Smooth muscle cell (in vitro differentiated cells): ENCODE measurements around the gene RIT2. TPM values are rescaled to one million over a fixed set of nuclear protein-coding genes. Genes with fewer than 3 reads are reported as not detected.

ENCODE experiments used
- DNase-seq: peaks from one replicate; lab custom pipeline; 2025; ENCODE audit not compliant: unreplicated experiment; lab: John Stamatoyannopoulos, UW
- H2AFZ ChIP-seq: fragments of 200-600 bp; sonication (generic); 2 replicates; pipeline ENCODE4 v1.6.0; 2016; ENCODE audit warnings: antibody characterized with exemption, low read depth, mild to moderate bottlenecking
- H3F3A ChIP-seq: fragments of 200-600 bp; sonication (generic); 2 replicates; pipeline ENCODE4 v1.6.0; 2017; ENCODE audit warnings: antibody characterized with exemption, low read depth
- H3K27ac ChIP-seq: fragments of 200-600 bp; sonication (generic); 2 replicates; pipeline ENCODE4 v1.5.1; 2016; ENCODE audit warnings: low read depth, mild to moderate bottlenecking
- H3K27me3 ChIP-seq: fragments of 200-600 bp; sonication (generic); 2 replicates; pipeline ENCODE4 v1.6.1; 2016; ENCODE audit warnings: low read depth, mild to moderate bottlenecking
- H3K36me3 ChIP-seq: fragments of 200-600 bp; sonication (generic); 2 replicates; pipeline ENCODE4 v1.5.1; 2016; ENCODE audit warnings: low read depth
- H3K4me1 ChIP-seq: fragments of 200-600 bp; sonication (generic); 2 replicates; pipeline ENCODE4 v1.5.1; 2016; ENCODE audit warnings: low read depth
- H3K4me2 ChIP-seq: fragments of 200-600 bp; sonication (generic); 2 replicates; pipeline ENCODE4 v1.6.0; 2016; ENCODE audit warnings: mild to moderate bottlenecking
- H3K4me3 ChIP-seq: fragments of 200-600 bp; sonication (generic); 2 replicates; pipeline ENCODE4 v1.5.1; 2016; ENCODE audit warnings: mild to moderate bottlenecking
- H3K79me2 ChIP-seq: fragments of 200-600 bp; sonication (generic); 2 replicates; pipeline ENCODE4 v1.6.0; 2016; ENCODE audit warnings: low read depth, mild to moderate bottlenecking
- H3K9ac ChIP-seq: fragments of 200-600 bp; sonication (generic); 2 replicates; pipeline ENCODE4 v1.6.0; 2016; ENCODE audit warnings: low read depth
- H3K9me3 ChIP-seq: fragments of 200-600 bp; sonication (generic); replicated peaks from 2 replicates; pipeline ENCODE4 v1.5.1; 2016; ENCODE audit warnings: low read depth
- H4K20me1 ChIP-seq: fragments of 200-600 bp; sonication (generic); 2 replicates; pipeline ENCODE4 v1.6.0; 2016; ENCODE audit warnings: low read depth
- WGBS: methylation state at CpG from one replicate; pipeline ENCODE4 v1.1.7; 2016; ENCODE audit warnings: low lambda C conversion rate; 5-methylcytosine and 5-hydroxymethylcytosine counted together
- polyA plus RNA-seq: library from polyadenylated mRNA; unstranded; fragments of >200 nt; fragmentation: Nextera tagmentation; extraction: Ambion mirVana; gene quantifications from 2 replicates; pipeline ENCODE4 v1.2.1, GENCODE V29; 2016
- total RNA-seq: library from RNA; depleted of rRNA; stranded (reverse); fragments of >200 nt; gene quantifications from 2 replicates; pipeline ENCODE4 v1.2.3, GENCODE V29; 2014
- TF ChIP-seq, protein P1 (sequence below): fragments of 200-600 bp; sonication (generic); IDR thresholded peaks from 2 replicates; pipeline ENCODE4 v1.5.1; 2017; ENCODE audit warnings: borderline replicate concordance, mild to moderate bottlenecking, antibody characterized with exemption; ENCODE audit not compliant: insufficient read depth, poor library complexity, severe bottlenecking

RIT2 gene
- total and polyA plus RNA-seq, 2 experiments from 2014 or later: not detected

DNA sequence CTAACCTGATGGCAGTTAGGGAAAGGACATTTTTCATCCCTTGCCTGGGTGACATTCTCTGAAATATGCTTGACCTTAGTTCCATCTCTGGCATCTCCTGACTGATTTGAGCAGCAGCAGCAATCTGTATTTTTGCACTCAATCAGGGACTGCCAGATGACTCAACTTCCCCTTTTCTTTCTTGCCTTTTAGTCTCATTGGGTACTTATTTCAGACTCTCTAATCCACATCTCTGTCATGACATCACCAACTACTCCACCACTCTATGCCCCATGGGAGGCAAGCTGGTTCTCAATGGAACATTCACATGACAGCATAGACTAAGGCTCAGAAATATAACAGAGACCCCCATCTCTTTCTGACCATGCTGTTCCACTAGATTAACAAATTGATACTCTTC lies 254.2 kb downstream of the RIT2 start:
- H3K4me2 ChIP-seq: no peak overlapping the region
- H3K27ac ChIP-seq: no peak overlapping the region
- no peak overlapping the region for H3K4me3 ChIP-seq
- no peak overlapping the region for H2AFZ ChIP-seq
- H3K9ac ChIP-seq: no peak overlapping the region
- no peak for DNase-seq
- H3K4me1 ChIP-seq: no peaks in the 10 kb centered on the region
- H3K27me3 ChIP-seq: no peaks in the 10 kb centered on the region
- TF ChIP-seq, protein P1, sequence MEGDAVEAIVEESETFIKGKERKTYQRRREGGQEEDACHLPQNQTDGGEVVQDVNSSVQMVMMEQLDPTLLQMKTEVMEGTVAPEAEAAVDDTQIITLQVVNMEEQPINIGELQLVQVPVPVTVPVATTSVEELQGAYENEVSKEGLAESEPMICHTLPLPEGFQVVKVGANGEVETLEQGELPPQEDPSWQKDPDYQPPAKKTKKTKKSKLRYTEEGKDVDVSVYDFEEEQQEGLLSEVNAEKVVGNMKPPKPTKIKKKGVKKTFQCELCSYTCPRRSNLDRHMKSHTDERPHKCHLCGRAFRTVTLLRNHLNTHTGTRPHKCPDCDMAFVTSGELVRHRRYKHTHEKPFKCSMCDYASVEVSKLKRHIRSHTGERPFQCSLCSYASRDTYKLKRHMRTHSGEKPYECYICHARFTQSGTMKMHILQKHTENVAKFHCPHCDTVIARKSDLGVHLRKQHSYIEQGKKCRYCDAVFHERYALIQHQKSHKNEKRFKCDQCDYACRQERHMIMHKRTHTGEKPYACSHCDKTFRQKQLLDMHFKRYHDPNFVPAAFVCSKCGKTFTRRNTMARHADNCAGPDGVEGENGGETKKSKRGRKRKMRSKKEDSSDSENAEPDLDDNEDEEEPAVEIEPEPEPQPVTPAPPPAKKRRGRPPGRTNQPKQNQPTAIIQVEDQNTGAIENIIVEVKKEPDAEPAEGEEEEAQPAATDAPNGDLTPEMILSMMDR: no peak
- peaks cover 2% of the 10 kb centered on the region for H3F3A ChIP-seq
- no peaks in the 10 kb centered on the region for H3K79me2 ChIP-seq
- no peaks in the 10 kb centered on the region for H3K9me3 ChIP-seq
- no peaks in the 10 kb centered on the region for H4K20me1 ChIP-seq
- no peaks in the 10 kb centered on the region for H3K36me3 ChIP-seq

- TF ChIP-seq, protein P1: no peak
- H3K27me3 ChIP-seq: no peaks in the 10 kb centered on the region
- WGBS: 93% methylated on average over 1 of the region's 1 CpG
- no peak overlapping the region for H2AFZ ChIP-seq
- peak overlapping the region; percentile 72 for H3K27ac ChIP-seq
- H3K4me2 ChIP-seq: peak overlapping the region; percentile 3
- H3K79me2 ChIP-seq: no peaks in the 10 kb centered on the region
- no peaks in the 10 kb centered on the region for H3K36me3 ChIP-seq
- no peaks in the 10 kb centered on the region for H3K9me3 ChIP-seq
- no peak overlapping the region for H3K9ac ChIP-seq
- no peaks in the 10 kb centered on the region for H3K4me1 ChIP-seq
- peaks cover 2% of the 10 kb centered on the region for H3F3A ChIP-seq
- DNase-seq: no peak
- no peaks in the 10 kb centered on the region for H4K20me1 ChIP-seq
- H3K4me3 ChIP-seq: no peak overlapping the region
These were observed 254.9 kb downstream of the RIT2 start for GRCh38 chr18:42860548-42860947.

- no peaks in the 10 kb centered on the region for H3K4me1 ChIP-seq
- no peak overlapping the region for H2AFZ ChIP-seq
- TF ChIP-seq, protein P1: no peak
- peaks cover 2% of the 10 kb centered on the region for H3F3A ChIP-seq
- H3K9me3 ChIP-seq: no peaks in the 10 kb centered on the region
- H3K36me3 ChIP-seq: no peaks in the 10 kb centered on the region
- peak overlapping the region; percentile 72 for H3K27ac ChIP-seq
- H3K79me2 ChIP-seq: no peaks in the 10 kb centered on the region
- DNase-seq: no peak
- peak overlapping the region; percentile 3 for H3K4me2 ChIP-seq
- H3K9ac ChIP-seq: no peak overlapping the region
- H3K27me3 ChIP-seq: no peaks in the 10 kb centered on the region
- H4K20me1 ChIP-seq: no peaks in the 10 kb centered on the region
- no peak overlapping the region for H3K4me3 ChIP-seq
These were observed 255.5 kb downstream of the RIT2 start for GRCh38 chr18:42860011-42860410.

GRCh38 chr18:42854558-42854957 lies 260.9 kb downstream of the RIT2 start:
- no peak overlapping the region for H3K27ac ChIP-seq
- H4K20me1 ChIP-seq: no peaks in the 10 kb centered on the region
- H3K79me2 ChIP-seq: no peaks in the 10 kb centered on the region
- H3K4me1 ChIP-seq: no peaks in the 10 kb centered on the region
- no peaks in the 10 kb centered on the region for H3K36me3 ChIP-seq
- H3K4me3 ChIP-seq: no peak overlapping the region
- no peaks in the 10 kb centered on the region for H3F3A ChIP-seq
- H3K4me2 ChIP-seq: no peak overlapping the region
- TF ChIP-seq, protein P1: no peak
- no peak overlapping the region for H2AFZ ChIP-seq
- no peak overlapping the region for H3K9ac ChIP-seq
- H3K9me3 ChIP-seq: no peaks in the 10 kb centered on the region
- no peaks in the 10 kb centered on the region for H3K27me3 ChIP-seq
- WGBS: 93% methylated on average over 2 of the region's 2 CpGs
- DNase-seq: no peak
